Measurements from ENCODE around the gene EGFL8. TPM values are rescaled to one million over a fixed set of nuclear protein-coding genes. Genes with fewer than 3 reads are reported as not detected.

EGFL8 gene
- total and polyA plus RNA-seq, 2 experiments from 2014 or later = 2.2 to 3.8 TPM

DNA sequence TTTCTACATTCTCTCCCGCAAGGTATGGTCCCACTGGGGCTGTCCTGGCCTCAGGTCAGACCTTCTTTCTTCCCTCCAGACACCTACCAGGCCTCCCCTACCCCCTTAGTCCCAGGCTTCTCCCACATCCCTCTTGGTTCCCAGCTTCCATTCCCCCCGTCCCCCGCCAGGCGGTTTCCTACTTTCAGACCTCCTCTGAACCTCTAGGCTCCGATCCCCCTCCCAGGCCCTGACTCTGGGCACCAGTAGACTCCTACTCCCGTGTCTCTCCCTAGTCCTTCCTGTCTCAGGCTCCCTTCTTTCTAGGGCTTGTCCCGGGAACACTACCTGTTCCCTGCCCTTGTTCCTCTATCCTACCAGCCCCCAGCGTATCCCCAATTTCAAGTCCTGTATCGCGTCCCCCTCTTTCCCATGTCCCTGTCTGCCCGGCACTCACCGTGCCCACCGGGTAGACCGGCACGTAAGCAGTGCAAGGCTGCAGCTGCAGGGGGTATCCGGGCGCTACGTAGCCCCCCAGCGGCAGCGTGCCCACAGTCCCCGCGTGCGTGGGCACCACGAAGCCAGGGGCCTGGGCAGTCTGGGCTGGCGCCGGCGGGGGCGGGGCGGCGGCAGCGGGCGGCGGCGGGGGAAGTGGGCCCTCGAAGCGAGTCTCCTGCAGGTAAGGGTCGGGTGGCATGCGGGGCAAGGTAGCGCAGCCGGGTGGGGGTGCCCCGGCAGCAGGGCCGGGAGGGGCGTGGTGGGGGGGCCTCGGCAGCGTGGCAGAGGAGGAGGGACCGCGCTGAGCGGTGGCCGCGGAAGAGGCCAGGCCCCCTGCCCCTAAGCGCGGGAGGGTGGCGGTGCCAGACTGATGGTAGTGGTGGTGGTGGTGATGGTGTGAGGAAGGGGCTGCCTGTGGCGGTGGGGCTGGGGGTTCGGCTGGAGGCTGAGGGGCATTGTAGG is 14.2 kb upstream of the EGFL8 start:
- Histone ChIP-seq H3K4me3 (no peak overlapping the region), H3K36me3 (ENCODE audit: low read depth) (peaks cover 4% of the 10 kb centered on the region; the same call in 1 of the 2 replicates), H3K9ac (no peak overlapping the region), H2AFZ (no peak overlapping the region), H3K4me2 (ENCODE audit: unreplicated experiment) (no peak overlapping the region), H3F3A (ENCODE audit: insufficient read depth) (peaks cover 9% of the 10 kb centered on the region; the same call in 1 of the 2 replicates), H3K4me1 (ENCODE audit: insufficient read depth) (peaks cover 18% of the 10 kb centered on the region), H3K9me3 (ENCODE audit: low read depth) (no peaks in the 10 kb centered on the region), H4K20me1 (ENCODE audit: insufficient read depth) (no peaks in the 10 kb centered on the region), H3K79me2 (ENCODE audit: insufficient read depth) (peaks cover 12% of the 10 kb centered on the region), H3K27ac (no peak overlapping the region), H3K9me2 (ENCODE audit: insufficient read depth) (no peaks in the 10 kb centered on the region), H3K27me3 (replicated peaks; ENCODE audit: insufficient read depth) (no peaks in the 10 kb centered on the region)
- no peak for TF ChIP-seq EZH2 (IDR thresholded peaks at IDR 0.05; ENCODE audit: insufficient read depth, poor library complexity, severe bottlenecking)
- 82 to 91% methylated on average over 21 to 55 of the region's 55 CpGs for WGBS, 2 experiments (ENCODE audit: low coverage in 1 of 2, low lambda C conversion rate in 2 of 2, missing lambda C conversion rate in 2 of 2)
- in situ Hi-C loops (cut with MboI) = no loop called here
- no peak for DNase-seq

DNA sequence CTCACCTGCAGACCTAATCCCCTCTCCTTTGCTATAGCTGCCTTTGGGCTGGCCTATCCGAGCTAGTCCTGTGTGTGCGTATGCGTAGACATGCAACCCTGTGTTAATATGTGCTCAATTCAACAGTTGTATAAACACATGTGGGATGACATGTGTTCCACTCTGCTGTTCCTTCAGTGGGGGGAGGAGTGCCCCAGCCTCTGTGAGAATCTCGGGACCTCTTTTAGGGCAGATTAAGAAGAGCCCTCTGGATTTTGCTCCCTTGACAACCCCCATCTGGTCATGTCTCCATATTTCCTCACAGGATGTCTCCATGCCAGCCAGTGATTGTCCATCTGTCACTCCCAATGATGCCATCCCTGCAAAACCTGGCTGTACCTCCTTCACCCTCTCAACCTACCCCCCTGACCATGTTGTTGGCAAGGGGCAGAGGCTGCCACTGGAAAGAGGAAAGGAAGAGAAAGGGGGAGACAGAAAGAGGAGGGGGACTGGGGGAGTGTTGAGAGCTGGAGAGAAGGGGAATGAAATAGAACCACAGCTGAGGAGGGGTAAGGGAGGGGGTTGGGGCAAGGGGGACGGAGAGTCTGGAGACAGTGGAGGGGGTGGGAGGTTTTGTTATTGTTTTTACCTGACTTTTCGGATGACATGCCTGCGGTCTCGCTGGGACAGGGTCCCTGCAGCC is 13.1 kb upstream of the EGFL8 start:
- in situ Hi-C loops (cut with MboI) = no loop called here
- Histone ChIP-seq H3K27ac (no peak overlapping the region), H3K9me2 (ENCODE audit: insufficient read depth) (no peaks in the 10 kb centered on the region), H3K4me1 (ENCODE audit: insufficient read depth) (peaks cover 20% of the 10 kb centered on the region), H3K4me2 (ENCODE audit: unreplicated experiment) (peak overlapping the region; percentile 93), H3K36me3 (ENCODE audit: low read depth) (peaks cover 4% of the 10 kb centered on the region; the same call in 1 of the 2 replicates), H3K4me3 (peak overlapping the region; percentile 94), H3K9ac (peak overlapping the region; percentile 91), H3K9me3 (ENCODE audit: low read depth) (no peaks in the 10 kb centered on the region), H3K27me3 (replicated peaks; ENCODE audit: insufficient read depth) (no peaks in the 10 kb centered on the region), H3K79me2 (ENCODE audit: insufficient read depth) (peaks cover 22% of the 10 kb centered on the region), H2AFZ (peak overlapping the region; percentile 30; the same call in 1 of the 2 replicates), H3F3A (ENCODE audit: insufficient read depth) (peaks cover 9% of the 10 kb centered on the region; the same call in 1 of the 2 replicates), H4K20me1 (ENCODE audit: insufficient read depth) (no peaks in the 10 kb centered on the region)
- no peak for TF ChIP-seq EZH2 (IDR thresholded peaks at IDR 0.05; ENCODE audit: insufficient read depth, poor library complexity, severe bottlenecking)
- no peak for TF ChIP-seq EZH2phosphoT487 (IDR thresholded peaks at IDR 0.05; ENCODE audit: insufficient read depth, low read depth)
- 34 to 66% methylated on average over 4 to 8 of the region's 8 CpGs for WGBS, 2 experiments (ENCODE audit: low coverage in 1 of 2, low lambda C conversion rate in 2 of 2, missing lambda C conversion rate in 2 of 2)
- DNase-seq = peak; percentile 25

DNA sequence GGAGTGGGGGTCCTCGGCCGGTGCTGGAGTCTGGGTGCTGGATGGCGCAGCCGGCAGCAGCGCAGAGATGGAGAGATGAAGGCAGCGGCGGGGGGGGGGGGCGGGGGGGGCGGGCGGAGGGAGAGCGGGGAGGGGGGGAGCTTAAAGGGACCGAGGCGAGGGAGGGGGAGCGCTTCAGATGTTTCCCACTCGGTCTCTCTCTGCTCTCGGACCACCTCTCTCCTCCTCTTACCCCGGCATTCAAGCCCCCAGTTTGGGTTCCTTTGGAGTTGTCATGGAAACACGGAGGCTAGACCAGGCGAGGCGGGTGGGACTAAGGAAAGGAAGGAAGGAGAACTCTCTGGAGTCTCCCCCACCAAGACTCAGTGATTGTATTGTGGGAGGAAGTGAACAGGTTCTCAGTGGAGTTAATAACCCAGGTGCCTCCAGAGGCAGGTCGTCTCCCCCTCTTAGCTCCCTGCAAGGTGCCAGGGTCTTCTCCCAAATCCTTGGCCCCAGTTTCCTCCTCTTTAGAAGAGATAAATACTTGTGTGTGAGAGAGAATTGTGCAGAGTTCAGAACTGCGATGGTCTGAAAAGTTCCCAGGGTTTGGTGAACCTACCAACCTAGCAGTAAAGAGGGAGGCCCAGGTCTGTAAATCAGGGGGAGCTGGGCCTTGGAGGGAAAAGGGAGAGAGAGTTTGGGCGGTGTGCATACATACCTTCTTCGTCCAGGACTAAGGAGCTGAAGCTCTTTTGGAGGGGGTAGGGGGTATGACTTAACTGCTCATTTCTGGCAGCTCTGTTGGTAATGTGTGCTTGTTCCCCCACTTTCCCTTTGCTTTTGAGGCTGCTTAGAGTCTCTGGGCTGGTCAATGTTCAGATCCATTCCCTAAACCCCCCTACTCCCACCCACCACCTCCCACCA is 12.3 kb upstream of the EGFL8 start, which contains the start of gene PRRT1:
PRRT1 (minus strand) TSS at position 77 of the 906 bp plus-strand sequence. CDS start 112 bp downstream, outside the sequence.
- Histone ChIP-seq H3K79me2 (ENCODE audit: insufficient read depth) (peaks cover 28% of the 10 kb centered on the region), H4K20me1 (ENCODE audit: insufficient read depth) (no peaks in the 10 kb centered on the region), H3K27me3 (replicated peaks; ENCODE audit: insufficient read depth) (no peaks in the 10 kb centered on the region), H3K9me3 (ENCODE audit: low read depth) (no peaks in the 10 kb centered on the region), H3K4me2 (ENCODE audit: unreplicated experiment) (peak within 1 kb of the TSS; percentile 93), H2AFZ (peak within 1 kb of the TSS; percentile 97), H3K27ac (peak within 1 kb of the TSS; percentile 91), H3K9me2 (ENCODE audit: insufficient read depth) (no peaks in the 10 kb centered on the region), H3K4me3 (peak within 1 kb of the TSS; percentile 94), H3K9ac (peak within 1 kb of the TSS; percentile 91), H3F3A (ENCODE audit: insufficient read depth) (peaks cover 9% of the 10 kb centered on the region; the same call in 1 of the 2 replicates), H3K36me3 (ENCODE audit: low read depth) (peaks cover 4% of the 10 kb centered on the region; the same call in 1 of the 2 replicates), H3K4me1 (ENCODE audit: insufficient read depth) (peaks cover 20% of the 10 kb centered on the region)
- TF ChIP-seq EZH2 (IDR thresholded peaks at IDR 0.05; ENCODE audit: insufficient read depth, poor library complexity, severe bottlenecking) (no peak), EZH2phosphoT487 (IDR thresholded peaks at IDR 0.05; ENCODE audit: insufficient read depth, low read depth) (no peak)
- in situ Hi-C loops (cut with MboI) = no loop called here
- peak; percentile 45 for DNase-seq
- 4 to 16% methylated on average over 5 to 20 of the region's 24 CpGs for WGBS, 2 experiments (ENCODE audit: low coverage in 1 of 2, low lambda C conversion rate in 2 of 2, missing lambda C conversion rate in 2 of 2)
